Measurements from ENCODE around the gene ZFYVE21. TPM values are rescaled to one million over a fixed set of nuclear protein-coding genes. Genes with fewer than 3 reads are reported as not detected.

The ZFYVE21 gene
- total RNA-seq, 1 donor = 36.9 TPM

DNA sequence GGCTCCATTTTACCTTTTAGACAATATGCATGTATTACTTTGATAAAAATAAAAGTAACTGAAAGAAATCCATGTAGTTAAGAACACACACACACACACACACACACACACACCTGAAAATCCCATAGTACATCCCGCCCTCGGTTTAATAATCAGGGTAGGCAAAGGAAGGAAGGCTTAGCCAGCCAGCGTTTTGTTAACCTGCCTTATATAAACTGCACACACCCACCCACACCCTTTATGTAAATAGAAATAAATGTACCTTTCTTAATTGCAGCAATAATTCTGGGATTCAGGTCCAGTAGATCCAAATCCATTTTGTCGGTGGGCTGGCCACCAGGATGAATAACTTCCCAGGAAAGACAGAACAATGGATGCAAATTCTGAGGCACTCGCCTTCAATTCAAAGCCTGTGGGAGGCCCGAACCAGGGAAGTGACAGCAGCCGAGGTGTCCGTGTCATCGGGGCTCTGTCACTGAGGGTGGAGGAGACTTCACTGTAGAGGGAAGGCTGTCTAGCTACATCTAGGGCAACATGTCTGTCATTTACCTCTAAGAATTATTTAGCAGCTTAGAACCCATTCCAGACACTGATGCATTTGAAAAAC, 4.7 kb upstream of the ZFYVE21 start:
- H3K27me3 ChIP-seq (ENCODE audit: insufficient read depth, low read length) = no peaks in the 10 kb centered on the region
- H3K4me2 ChIP-seq (ENCODE audit: insufficient read depth, low read length) = no peak overlapping the region
- TF ChIP-seq, protein P1, sequence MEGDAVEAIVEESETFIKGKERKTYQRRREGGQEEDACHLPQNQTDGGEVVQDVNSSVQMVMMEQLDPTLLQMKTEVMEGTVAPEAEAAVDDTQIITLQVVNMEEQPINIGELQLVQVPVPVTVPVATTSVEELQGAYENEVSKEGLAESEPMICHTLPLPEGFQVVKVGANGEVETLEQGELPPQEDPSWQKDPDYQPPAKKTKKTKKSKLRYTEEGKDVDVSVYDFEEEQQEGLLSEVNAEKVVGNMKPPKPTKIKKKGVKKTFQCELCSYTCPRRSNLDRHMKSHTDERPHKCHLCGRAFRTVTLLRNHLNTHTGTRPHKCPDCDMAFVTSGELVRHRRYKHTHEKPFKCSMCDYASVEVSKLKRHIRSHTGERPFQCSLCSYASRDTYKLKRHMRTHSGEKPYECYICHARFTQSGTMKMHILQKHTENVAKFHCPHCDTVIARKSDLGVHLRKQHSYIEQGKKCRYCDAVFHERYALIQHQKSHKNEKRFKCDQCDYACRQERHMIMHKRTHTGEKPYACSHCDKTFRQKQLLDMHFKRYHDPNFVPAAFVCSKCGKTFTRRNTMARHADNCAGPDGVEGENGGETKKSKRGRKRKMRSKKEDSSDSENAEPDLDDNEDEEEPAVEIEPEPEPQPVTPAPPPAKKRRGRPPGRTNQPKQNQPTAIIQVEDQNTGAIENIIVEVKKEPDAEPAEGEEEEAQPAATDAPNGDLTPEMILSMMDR (IDR thresholded peaks at IDR 0.05; ENCODE audit: extremely low read depth, low read depth, low read length) = no peak
- H3K9me3 ChIP-seq (ENCODE audit: low read depth, low read length) = no peaks in the 10 kb centered on the region
- DNase-seq (ENCODE audit: insufficient read length, low spot score, missing footprints) = no peak
- peaks cover 33% of the 10 kb centered on the region for H3K36me3 ChIP-seq (ENCODE audit: insufficient read depth, low read length)
- H3K4me1 ChIP-seq (ENCODE audit: insufficient read depth, low read length) = peaks cover 20% of the 10 kb centered on the region
- no peak overlapping the region for H3K27ac ChIP-seq (ENCODE audit: low read depth, low read length)
- H4K20me1 ChIP-seq (ENCODE audit: insufficient read depth, low read length) = peaks cover 4% of the 10 kb centered on the region
- no peak overlapping the region for H3K4me3 ChIP-seq (ENCODE audit: insufficient read depth, low read length)
- H3K79me2 ChIP-seq (ENCODE audit: insufficient read depth, low read length) = peaks cover 24% of the 10 kb centered on the region
- no peak overlapping the region for H2AFZ ChIP-seq (ENCODE audit: low read length)

DNA sequence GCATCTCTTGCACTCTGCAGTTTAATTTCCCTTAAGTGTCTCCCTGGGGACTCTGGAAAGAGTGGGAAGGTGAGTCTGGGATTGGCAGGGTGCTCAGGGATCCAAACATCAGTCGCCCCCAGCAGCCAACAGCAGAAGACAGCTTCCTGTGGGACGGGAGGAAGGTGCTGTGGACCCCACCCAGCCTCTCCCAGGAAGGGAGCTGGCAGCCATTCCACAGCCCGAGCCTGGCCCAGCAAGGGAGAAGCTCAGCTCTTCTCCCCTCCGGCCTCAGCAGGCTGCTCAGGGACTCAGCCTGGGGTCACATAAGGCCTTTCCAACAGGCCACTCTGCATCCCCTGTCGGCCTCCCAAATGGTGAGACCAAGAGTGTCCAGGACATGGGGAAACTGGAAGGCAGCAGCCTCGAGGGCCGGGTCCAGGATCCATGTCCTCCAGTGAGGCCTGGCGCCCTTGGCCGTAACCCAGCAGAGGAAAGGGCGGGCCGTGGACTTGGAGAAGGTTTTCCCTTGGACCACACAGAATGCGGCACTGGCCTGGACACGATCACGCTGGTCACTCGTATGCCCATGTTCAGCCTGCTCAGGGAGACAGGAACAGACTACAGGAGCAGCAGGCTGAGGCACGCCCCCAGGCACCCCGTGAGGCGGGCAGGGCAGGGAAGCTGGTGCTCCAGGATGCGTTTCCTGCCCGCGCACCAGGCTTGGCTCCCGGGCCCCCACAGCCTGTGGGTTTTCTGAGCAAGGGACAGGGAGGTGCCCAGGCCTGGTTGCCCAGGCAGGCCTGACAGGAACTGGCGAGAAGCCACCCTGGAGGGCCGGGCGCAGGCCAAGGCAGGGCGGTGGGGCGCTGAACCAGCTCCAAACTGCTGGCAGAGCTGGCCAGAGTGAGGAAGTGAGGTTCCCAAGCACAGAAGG, 3.8 kb upstream of the ZFYVE21 start:
- peak overlapping the region; percentile 28 for H3K27ac ChIP-seq (ENCODE audit: low read depth, low read length)
- TF ChIP-seq, protein P1 (IDR thresholded peaks at IDR 0.05; ENCODE audit: extremely low read depth, low read depth, low read length) = no peak
- peaks cover 24% of the 10 kb centered on the region for H3K4me1 ChIP-seq (ENCODE audit: insufficient read depth, low read length)
- H2AFZ ChIP-seq (ENCODE audit: low read length) = no peak overlapping the region
- peaks cover 33% of the 10 kb centered on the region for H3K79me2 ChIP-seq (ENCODE audit: insufficient read depth, low read length)
- no peaks in the 10 kb centered on the region for H3K27me3 ChIP-seq (ENCODE audit: insufficient read depth, low read length)
- H3K36me3 ChIP-seq (ENCODE audit: insufficient read depth, low read length) = peaks cover 24% of the 10 kb centered on the region
- peak; percentile 94 for DNase-seq (ENCODE audit: insufficient read length, low spot score, missing footprints)
- H3K9me3 ChIP-seq (ENCODE audit: low read depth, low read length) = no peaks in the 10 kb centered on the region
- H4K20me1 ChIP-seq (ENCODE audit: insufficient read depth, low read length) = peaks cover 9% of the 10 kb centered on the region
- peak overlapping the region; percentile 51 for H3K4me2 ChIP-seq (ENCODE audit: insufficient read depth, low read length)
- H3K4me3 ChIP-seq (ENCODE audit: insufficient read depth, low read length) = peak overlapping the region; percentile 19

DNA sequence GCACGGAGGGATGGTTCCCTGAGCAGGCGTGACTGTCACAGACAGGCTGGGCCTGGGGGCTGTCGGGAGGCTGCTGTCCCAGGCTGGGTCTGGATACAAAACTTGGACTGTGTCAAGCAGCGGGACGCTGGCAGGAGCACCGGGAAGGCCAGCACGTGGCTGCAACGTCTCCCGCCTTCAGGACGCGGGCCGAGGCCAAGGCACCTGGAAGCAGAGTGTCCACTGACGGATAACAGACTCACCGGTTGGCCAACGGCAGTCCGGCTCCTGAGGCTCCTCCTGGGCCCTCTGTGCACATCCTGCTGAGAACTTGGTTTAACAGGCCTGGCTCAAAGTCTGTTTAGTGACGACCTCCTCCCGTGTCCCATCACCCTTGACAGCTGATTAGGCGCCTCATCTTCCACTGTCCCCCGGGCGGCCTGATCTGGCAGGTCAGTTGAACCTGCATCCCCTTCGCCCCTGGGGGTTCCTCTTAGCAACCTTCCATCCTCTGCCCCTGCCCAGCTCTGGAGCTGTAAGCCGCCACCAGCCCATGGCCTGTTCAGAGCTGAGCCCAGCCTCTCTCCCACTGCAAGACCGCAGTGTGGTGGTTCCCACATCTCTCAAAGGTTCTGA, 2.9 kb upstream of the ZFYVE21 start:
- H3K4me2 ChIP-seq (ENCODE audit: insufficient read depth, low read length) = no peak overlapping the region

More for the DNA sequence above, 2.9 kb upstream of the ZFYVE21 start:
- no peak for DNase-seq (ENCODE audit: insufficient read length, low spot score, missing footprints)
- peaks cover 19% of the 10 kb centered on the region for H3K36me3 ChIP-seq (ENCODE audit: insufficient read depth, low read length)
- no peaks in the 10 kb centered on the region for H3K9me3 ChIP-seq (ENCODE audit: low read depth, low read length)
- H3K4me1 ChIP-seq (ENCODE audit: insufficient read depth, low read length) = peaks cover 27% of the 10 kb centered on the region
- no peak overlapping the region for H3K4me3 ChIP-seq (ENCODE audit: insufficient read depth, low read length)
- peak overlapping the region; percentile 28 for H3K27ac ChIP-seq (ENCODE audit: low read depth, low read length)
- H4K20me1 ChIP-seq (ENCODE audit: insufficient read depth, low read length) = peaks cover 19% of the 10 kb centered on the region
- H2AFZ ChIP-seq (ENCODE audit: low read length) = no peak overlapping the region
- no peaks in the 10 kb centered on the region for H3K27me3 ChIP-seq (ENCODE audit: insufficient read depth, low read length)
- peaks cover 42% of the 10 kb centered on the region for H3K79me2 ChIP-seq (ENCODE audit: insufficient read depth, low read length)
- TF ChIP-seq, protein P1 (IDR thresholded peaks at IDR 0.05; ENCODE audit: extremely low read depth, low read depth, low read length) = no peak
